ENCODE results near the gene TOLLIP. TPM values are rescaled to one million over a fixed set of nuclear protein-coding genes. Genes with fewer than 3 reads are reported as not detected.

The TOLLIP gene
- total RNA-seq, 5 donors from 2014 or later (not counting 1 experiment from before 2014, with no cell fraction given): 44.4 to 54.1 (median 50.8) TPM

DNA sequence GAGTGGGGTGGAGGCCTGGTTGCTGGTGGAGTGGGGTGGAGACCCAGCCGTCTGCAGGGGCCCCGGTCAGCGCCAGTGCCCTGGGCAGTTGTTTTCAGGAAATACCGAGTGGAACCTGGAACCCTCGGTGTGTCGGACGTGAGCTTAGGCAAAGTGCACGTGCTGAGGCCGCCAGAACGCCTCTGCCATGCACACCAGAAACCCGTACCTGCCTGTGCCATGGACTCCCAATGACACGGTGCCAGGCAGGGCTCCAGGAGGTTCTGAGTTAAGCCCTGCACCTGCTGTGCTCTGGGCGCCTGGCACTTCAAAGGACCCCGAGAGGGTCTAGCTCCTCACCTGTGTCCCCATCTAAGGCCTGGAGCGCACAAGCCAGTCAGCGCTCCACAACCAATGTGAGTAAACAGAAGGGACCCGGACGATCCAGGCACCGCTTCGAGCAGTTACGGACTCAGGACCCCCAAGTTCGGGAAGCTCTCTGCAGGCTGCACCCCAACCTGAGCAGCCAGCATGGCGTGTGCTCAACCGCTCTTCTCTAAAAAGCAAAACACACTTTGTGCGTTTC is 12.3 kb downstream of the TOLLIP start:
- peaks cover 14% of the 10 kb centered on the region for H3K36me3 Mint-ChIP-seq
- no peak overlapping the region for H3K27ac Mint-ChIP-seq
- peaks cover 14 to 22% (median 19%) of the 10 kb centered on the region in 3 donors for H3K4me1 Mint-ChIP-seq
- peaks cover 0 to 10% of the 10 kb centered on the region in 2 experiments for H3K4me1 ChIP-seq (ENCODE audit: control insufficient read depth in 1 of 2, extremely low read depth in 1 of 2, insufficient read depth in 2 of 2, low read length in 2 of 2)
- 97% methylated on average over 25 of the region's 25 CpGs for WGBS (ENCODE audit: insufficient coverage)
- H3K27me3 Mint-ChIP-seq: no peaks in the 10 kb centered on the region
- ATAC-seq (replicated peaks in 1 of 4): no peak
- no peaks in the 10 kb centered on the region for H3K9me3 ChIP-seq
- peaks cover 8 to 37% of the 10 kb centered on the region in 2 donors for H3K36me3 ChIP-seq (ENCODE audit: control insufficient read depth in 2 of 2, extremely low read depth in 1 of 2, insufficient read depth in 1 of 2, low read length in 1 of 2)
- DNase-seq: peak in 1 of 35 experiments; percentile 0
- no peaks in the 10 kb centered on the region for H3K9me3 Mint-ChIP-seq
- no peak overlapping the region for H3K4me3 Mint-ChIP-seq
- ChIA-PET POLR2A (interaction anchor here in 1 of 2 donors (0.5 kb wide), 1 partner anchor 501 kb away, joined by 3 read pairs; no protein-coding TSS in a partner anchor), CTCF (no interaction called here)
- H3K27ac ChIP-seq (ENCODE audit: low read length): no peak overlapping the region
- H3K4me3 ChIP-seq (ENCODE audit: control insufficient read depth in 1 of 2, extremely low read depth in 1 of 2, low read length in 1 of 2): no peak overlapping the region
- no peaks in the 10 kb centered on the region for H3K27me3 ChIP-seq (replicated peaks in 1 of 2; ENCODE audit: control insufficient read depth in 2 of 2, extremely low read depth in 1 of 2, insufficient read depth in 2 of 2, low read length in 1 of 2)

DNA sequence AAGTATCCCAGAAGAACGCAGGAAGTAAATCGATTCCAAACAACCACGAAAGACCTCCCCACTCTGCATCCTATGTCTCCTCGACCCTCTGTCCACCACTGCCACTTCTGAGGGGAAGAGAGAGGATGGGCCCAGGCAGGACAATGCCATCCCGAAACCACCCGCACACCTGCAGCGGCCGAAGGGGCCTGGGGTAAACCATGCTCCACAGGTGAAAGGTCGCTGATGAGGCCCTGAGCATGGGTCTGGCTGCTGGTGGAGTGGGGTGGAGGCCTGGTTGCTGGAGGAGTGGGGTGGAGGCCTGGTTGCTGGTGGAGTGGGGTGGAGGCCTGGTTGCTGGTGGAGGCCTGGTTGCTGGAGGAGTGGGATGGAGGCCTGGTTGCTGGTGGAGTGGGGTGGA is 13.1 kb downstream of the TOLLIP start:
- POLR2A ChIA-PET: no interaction called here
- H3K27me3 Mint-ChIP-seq: no peaks in the 10 kb centered on the region
- no peak overlapping the region for H3K27ac ChIP-seq (ENCODE audit: low read length)
- peaks cover 15 to 18% (median 16%) of the 10 kb centered on the region in 3 donors for H3K4me1 Mint-ChIP-seq
- H3K4me3 Mint-ChIP-seq: no peak overlapping the region
- H3K9me3 ChIP-seq: no peaks in the 10 kb centered on the region
- ATAC-seq (replicated peaks in 1 of 4) (no peak), DNase-seq (peak in 1 of 35 experiments; percentile 20)
- H3K27ac Mint-ChIP-seq: no peak overlapping the region
- 88% methylated on average over 4 of the region's 9 CpGs for WGBS (ENCODE audit: insufficient coverage)
- peaks cover 0 to 4% of the 10 kb centered on the region in 2 experiments for H3K4me1 ChIP-seq (ENCODE audit: control insufficient read depth in 1 of 2, extremely low read depth in 1 of 2, insufficient read depth in 2 of 2, low read length in 2 of 2)
- peaks cover 8 to 37% of the 10 kb centered on the region in 2 donors for H3K36me3 ChIP-seq (ENCODE audit: control insufficient read depth in 2 of 2, extremely low read depth in 1 of 2, insufficient read depth in 1 of 2, low read length in 1 of 2)
- no peaks in the 10 kb centered on the region for H3K27me3 ChIP-seq (replicated peaks in 1 of 2; ENCODE audit: control insufficient read depth in 2 of 2, extremely low read depth in 1 of 2, insufficient read depth in 2 of 2, low read length in 1 of 2)
- H3K36me3 Mint-ChIP-seq: peaks cover 18% of the 10 kb centered on the region
- H3K4me3 ChIP-seq (ENCODE audit: control insufficient read depth in 1 of 2, extremely low read depth in 1 of 2, low read length in 1 of 2): no peak overlapping the region
- CTCF ChIA-PET: no interaction called here
- no peaks in the 10 kb centered on the region for H3K9me3 Mint-ChIP-seq

GRCh38 chr11:1295591-1295990 is 13.8 kb downstream of the TOLLIP start:
- ChIA-PET POLR2A (no interaction called here), CTCF (no interaction called here)
- WGBS (ENCODE audit: insufficient coverage): 97% methylated on average over 22 of the region's 23 CpGs
- no peaks in the 10 kb centered on the region for H3K27me3 ChIP-seq (replicated peaks in 1 of 2; ENCODE audit: control insufficient read depth in 2 of 2, extremely low read depth in 1 of 2, insufficient read depth in 2 of 2, low read length in 1 of 2)
- H3K4me3 Mint-ChIP-seq: no peak overlapping the region
- no peaks in the 10 kb centered on the region for H3K9me3 Mint-ChIP-seq
- H3K36me3 ChIP-seq (ENCODE audit: control insufficient read depth in 2 of 2, extremely low read depth in 1 of 2, insufficient read depth in 1 of 2, low read length in 1 of 2): peaks cover 8 to 43% of the 10 kb centered on the region in 2 donors
- H3K27me3 Mint-ChIP-seq: no peaks in the 10 kb centered on the region
- peaks cover 0 to 4% of the 10 kb centered on the region in 2 experiments for H3K4me1 ChIP-seq (ENCODE audit: control insufficient read depth in 1 of 2, extremely low read depth in 1 of 2, insufficient read depth in 2 of 2, low read length in 2 of 2)
- H3K9me3 ChIP-seq: no peaks in the 10 kb centered on the region
- no peak overlapping the region for H3K27ac Mint-ChIP-seq
- H3K4me1 Mint-ChIP-seq: peaks cover 13 to 18% (median 15%) of the 10 kb centered on the region in 3 donors
- DNase-seq (peak in 1 of 35 experiments; percentile 16), ATAC-seq (replicated peaks in 1 of 4) (no peak)
- no peak overlapping the region for H3K27ac ChIP-seq (ENCODE audit: low read length)
- no peak overlapping the region for H3K4me3 ChIP-seq (ENCODE audit: control insufficient read depth in 1 of 2, extremely low read depth in 1 of 2, low read length in 1 of 2)
- H3K36me3 Mint-ChIP-seq: peaks cover 18% of the 10 kb centered on the region

GRCh38 chr11:1295086-1295485 is 14.3 kb downstream of the TOLLIP start:
- ATAC-seq (replicated peaks in 1 of 4) (no peak), DNase-seq (no peak)
- no peaks in the 10 kb centered on the region for H3K27me3 Mint-ChIP-seq
- Histone ChIP-seq H3K4me3 (ENCODE audit: control insufficient read depth in 1 of 2, extremely low read depth in 1 of 2, low read length in 1 of 2) (no peak overlapping the region), H3K9me3 (no peaks in the 10 kb centered on the region), H3K4me1 (ENCODE audit: control insufficient read depth in 1 of 2, extremely low read depth in 1 of 2, insufficient read depth in 2 of 2, low read length in 2 of 2) (peaks cover 0 to 4% of the 10 kb centered on the region in 2 experiments), H3K27ac (ENCODE audit: low read length) (no peak overlapping the region), H3K36me3 (ENCODE audit: control insufficient read depth in 2 of 2, extremely low read depth in 1 of 2, insufficient read depth in 1 of 2, low read length in 1 of 2) (peaks cover 8 to 48% of the 10 kb centered on the region in 2 donors), H3K27me3 (replicated peaks in 1 of 2; ENCODE audit: control insufficient read depth in 2 of 2, extremely low read depth in 1 of 2, insufficient read depth in 2 of 2, low read length in 1 of 2) (no peaks in the 10 kb centered on the region)
- CTCF ChIA-PET: no interaction called here
- no peak overlapping the region for H3K27ac Mint-ChIP-seq
- H3K4me1 Mint-ChIP-seq: peaks cover 9 to 18% (median 15%) of the 10 kb centered on the region in 3 donors
- H3K4me3 Mint-ChIP-seq: no peak overlapping the region
- peaks cover 18% of the 10 kb centered on the region for H3K36me3 Mint-ChIP-seq
- WGBS (ENCODE audit: insufficient coverage): 83% methylated on average over 7 of the region's 22 CpGs
- no peaks in the 10 kb centered on the region for H3K9me3 Mint-ChIP-seq
- POLR2A ChIA-PET: no interaction called here

DNA sequence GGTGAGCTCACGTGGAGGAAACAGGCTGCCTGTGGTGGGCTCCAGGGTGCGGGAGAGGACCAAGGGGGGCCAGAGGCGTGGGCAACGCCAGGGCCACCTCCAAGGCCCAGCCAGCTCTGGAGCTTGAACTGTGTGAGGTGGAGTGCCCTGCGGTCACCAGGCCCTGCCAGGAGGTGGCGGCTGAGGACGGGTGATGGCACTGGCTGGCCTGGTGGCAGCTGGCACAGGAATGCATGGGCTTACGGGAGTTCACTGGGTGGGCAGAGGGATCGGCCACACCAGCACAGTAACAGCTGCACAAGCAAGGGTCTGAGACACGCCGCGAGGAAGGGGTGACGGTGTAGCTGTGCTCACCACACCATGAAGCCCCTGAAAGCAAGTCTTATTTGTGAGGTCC is 15.8 kb downstream of the TOLLIP start:
- peaks cover 13% of the 10 kb centered on the region for H3K36me3 Mint-ChIP-seq
- peaks cover 6 to 14% (median 7%) of the 10 kb centered on the region in 3 donors for H3K4me1 Mint-ChIP-seq
- H3K27me3 ChIP-seq (replicated peaks in 1 of 2; ENCODE audit: control insufficient read depth in 2 of 2, extremely low read depth in 1 of 2, insufficient read depth in 2 of 2, low read length in 1 of 2): no peaks in the 10 kb centered on the region
- no peak overlapping the region for H3K4me3 Mint-ChIP-seq
- ATAC-seq (replicated peaks in 1 of 4) (peak in 2 of 4 experiments; percentile 45 to 54), DNase-seq (peak in 5 of 35 experiments; percentile 11 to 29 (median 16))
- POLR2A ChIA-PET: no interaction called here
- H3K4me1 ChIP-seq (ENCODE audit: control insufficient read depth in 1 of 2, extremely low read depth in 1 of 2, insufficient read depth in 2 of 2, low read length in 2 of 2): peaks cover 0 to 4% of the 10 kb centered on the region in 2 experiments
- no peak overlapping the region for H3K27ac ChIP-seq (ENCODE audit: low read length)
- no peak overlapping the region for H3K4me3 ChIP-seq (ENCODE audit: control insufficient read depth in 1 of 2, extremely low read depth in 1 of 2, low read length in 1 of 2)
- peaks cover 16 to 63% of the 10 kb centered on the region in 2 donors for H3K36me3 ChIP-seq (ENCODE audit: control insufficient read depth in 2 of 2, extremely low read depth in 1 of 2, insufficient read depth in 1 of 2, low read length in 1 of 2)
- CTCF ChIA-PET: interaction anchor here in 1 of 2 donors (1.1 kb wide), 1 partner anchor 281 kb away, joined by 3 read pairs; no protein-coding TSS in a partner anchor
- H3K27ac Mint-ChIP-seq: no peak overlapping the region
- no peaks in the 10 kb centered on the region for H3K9me3 Mint-ChIP-seq
- no peaks in the 10 kb centered on the region for H3K9me3 ChIP-seq
- H3K27me3 Mint-ChIP-seq: no peaks in the 10 kb centered on the region
- 96% methylated on average over 13 of the region's 13 CpGs for WGBS (ENCODE audit: insufficient coverage)

GRCh38 chr11:1292644-1293618 is 16.5 kb downstream of the TOLLIP start:
- Histone ChIP-seq H3K9me3 (no peaks in the 10 kb centered on the region), H3K36me3 (ENCODE audit: control insufficient read depth in 2 of 2, extremely low read depth in 1 of 2, insufficient read depth in 1 of 2, low read length in 1 of 2) (peaks cover 20 to 66% of the 10 kb centered on the region in 2 donors), H3K4me1 (ENCODE audit: control insufficient read depth in 1 of 2, extremely low read depth in 1 of 2, insufficient read depth in 2 of 2, low read length in 2 of 2) (no peaks in the 10 kb centered on the region), H3K4me3 (ENCODE audit: control insufficient read depth in 1 of 2, extremely low read depth in 1 of 2, low read length in 1 of 2) (no peak overlapping the region), H3K27ac (ENCODE audit: low read length) (no peak overlapping the region), H3K27me3 (replicated peaks in 1 of 2; ENCODE audit: control insufficient read depth in 2 of 2, extremely low read depth in 1 of 2, insufficient read depth in 2 of 2, low read length in 1 of 2) (no peaks in the 10 kb centered on the region)
- WGBS (ENCODE audit: insufficient coverage): 95% methylated on average over 41 of the region's 43 CpGs
- no peaks in the 10 kb centered on the region for H3K27me3 Mint-ChIP-seq
- ATAC-seq (replicated peaks in 1 of 4): no peak
- peak in 1 of 35 experiments; percentile 19 for DNase-seq
- H3K4me1 Mint-ChIP-seq: peaks cover 4 to 11% (median 4%) of the 10 kb centered on the region in 3 donors
- POLR2A ChIA-PET: no interaction called here
- no peak overlapping the region for H3K27ac Mint-ChIP-seq
- no peak overlapping the region for H3K4me3 Mint-ChIP-seq
- peaks cover 13% of the 10 kb centered on the region for H3K36me3 Mint-ChIP-seq
- no peaks in the 10 kb centered on the region for H3K9me3 Mint-ChIP-seq
- CTCF ChIA-PET: interaction anchor here in 1 of 2 donors (1.1 kb wide), 1 partner anchor 282 kb away, joined by 3 read pairs; no protein-coding TSS in a partner anchor

Data from T-cell (primary cell).